Bronchus fibroblast of lung (primary cell): ENCODE data around the gene SLC35A1. TPM values are rescaled to one million over a fixed set of nuclear protein-coding genes. Genes with fewer than 3 reads are reported as not detected.

ENCODE experiments used
- total RNA-seq: library from RNA; depleted of rRNA; stranded (reverse); fragments of >200 nt; gene quantifications from 2 replicates; pipeline ENCODE4 v1.2.3, GENCODE V29; 2015

Gene SLC35A1
- total RNA-seq = 10.4 and 11.9 TPM in 2 replicates

GRCh38 chr6:87472525-87473418 lies at the start of gene SLC35A1:
TSS of gene SLC35A1 (plus strand) at chr6:87472974. CDS start at chr6:87473004, 30 bp downstream.

Other genes starting within 250 kb of the SLC35A1 start
- gene SMIM8, start 150.4 kb upstream of the SLC35A1 start, total RNA-seq = 4.0 and 5.2 TPM in 2 replicates
- not detected in 2 replicates for gene GJB7, start 143.7 kb upstream of the SLC35A1 start, total RNA-seq
- gene C6orf163, start 128.2 kb upstream of the SLC35A1 start, total RNA-seq = 0.34 and 0.74 TPM in 2 replicates
- 0.15 and 0.17 TPM in 2 replicates for gene CFAP206, start 65.0 kb upstream of the SLC35A1 start, total RNA-seq
- 33.4 and 35.6 TPM in 2 replicates for gene RARS2, start 117.0 kb downstream of the SLC35A1 start, total RNA-seq
- 24.2 and 24.7 TPM in 2 replicates for gene ORC3, start 117.2 kb downstream of the SLC35A1 start, total RNA-seq
- 18.5 and 23.2 TPM in 2 replicates for gene AKIRIN2, start 229.3 kb downstream of the SLC35A1 start, total RNA-seq